Measurements from ENCODE around the gene DENND5A.

GRCh38 chr11:9211322-9211721 lies 53.8 kb downstream of the DENND5A start:
- TF ChIP-seq CTCF (IDR thresholded peaks at IDR 0.05) (no peak), EP300 (IDR thresholded peaks at IDR 0.05) (no peak), POLR2A (IDR thresholded peaks at IDR 0.05) (no peak)
